Frontal cortex (tissue), 4 donors: ENCODE data around the gene ZC3H7B. TPM values are rescaled to one million over a fixed set of nuclear protein-coding genes. Genes with fewer than 3 reads are reported as not detected.
"Not testable (repeated sequence)": the region's sequence is repeated elsewhere in the genome, so short reads cannot be mapped to it uniquely, and the experiment has no call there.

Experiments used
- DNase-seq, 2 donors: peaks; one replicate each; pipeline ENCODE4 v3.0.0; 2012; ENCODE audit warnings: low spot score in 2 of 2
- FAIRE-seq: peaks from 2 replicates; lab custom pipeline; 2012; peaks lifted over from hg19 to GRCh38; lab: Jason Lieb, UNC
- total RNA-seq: library from RNA; depleted of rRNA; stranded (reverse); fragments of >200 nt; gene quantifications from one replicate; pipeline ENCODE4 v1.2.3, GENCODE V29; 2014
- donor health status: control.
- donor health status: control.
- donor health status: control.

The ZC3H7B gene
- total RNA-seq, 1 donor from 2014 or later, result 48.5 TPM

DNA sequence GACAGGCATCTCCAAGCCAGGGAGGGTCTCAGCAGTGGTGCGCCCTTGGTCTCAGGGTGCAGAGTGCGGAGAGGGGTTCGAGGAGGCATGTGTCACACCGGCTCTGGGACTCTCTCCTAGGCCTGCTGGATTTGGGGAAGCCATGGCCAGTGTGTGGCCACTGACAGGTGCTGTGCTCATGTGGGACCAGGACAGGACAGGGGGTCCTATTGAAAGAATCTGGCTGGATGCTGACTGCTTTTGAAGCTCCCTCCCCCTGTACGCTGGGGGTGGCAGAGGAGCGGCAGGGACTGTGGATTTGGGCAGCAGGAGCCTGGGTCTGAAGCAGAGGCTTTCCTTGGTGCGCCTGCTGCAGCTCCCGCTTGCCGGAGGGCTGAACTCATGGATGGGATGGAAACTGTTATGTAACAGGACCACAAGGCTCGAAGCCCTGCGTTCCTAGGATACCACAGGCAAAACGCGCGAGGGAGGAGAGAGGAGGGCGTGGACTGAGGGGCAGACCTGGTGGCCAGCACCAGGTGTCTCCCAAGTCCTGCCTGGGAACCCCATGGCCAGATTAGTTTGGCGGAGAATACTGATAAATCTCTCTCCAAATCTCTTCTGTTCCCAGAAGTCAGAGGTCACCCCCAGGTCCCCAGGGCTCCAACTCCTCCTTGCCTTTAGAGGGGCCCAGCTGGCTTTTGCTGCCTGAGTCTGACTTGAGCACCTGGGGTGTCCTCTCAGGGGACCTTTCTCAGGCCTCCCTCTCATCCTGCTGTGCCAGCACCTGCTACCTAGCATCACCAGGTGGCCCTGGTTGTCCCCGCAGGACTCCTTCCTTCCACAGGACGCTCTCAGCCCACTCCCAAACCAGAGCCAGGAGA lies 66.6 kb downstream of the ZC3H7B start:
- peak in 1 of 2 donors; percentile 39 for DNase-seq
- no peak for FAIRE-seq

DNA sequence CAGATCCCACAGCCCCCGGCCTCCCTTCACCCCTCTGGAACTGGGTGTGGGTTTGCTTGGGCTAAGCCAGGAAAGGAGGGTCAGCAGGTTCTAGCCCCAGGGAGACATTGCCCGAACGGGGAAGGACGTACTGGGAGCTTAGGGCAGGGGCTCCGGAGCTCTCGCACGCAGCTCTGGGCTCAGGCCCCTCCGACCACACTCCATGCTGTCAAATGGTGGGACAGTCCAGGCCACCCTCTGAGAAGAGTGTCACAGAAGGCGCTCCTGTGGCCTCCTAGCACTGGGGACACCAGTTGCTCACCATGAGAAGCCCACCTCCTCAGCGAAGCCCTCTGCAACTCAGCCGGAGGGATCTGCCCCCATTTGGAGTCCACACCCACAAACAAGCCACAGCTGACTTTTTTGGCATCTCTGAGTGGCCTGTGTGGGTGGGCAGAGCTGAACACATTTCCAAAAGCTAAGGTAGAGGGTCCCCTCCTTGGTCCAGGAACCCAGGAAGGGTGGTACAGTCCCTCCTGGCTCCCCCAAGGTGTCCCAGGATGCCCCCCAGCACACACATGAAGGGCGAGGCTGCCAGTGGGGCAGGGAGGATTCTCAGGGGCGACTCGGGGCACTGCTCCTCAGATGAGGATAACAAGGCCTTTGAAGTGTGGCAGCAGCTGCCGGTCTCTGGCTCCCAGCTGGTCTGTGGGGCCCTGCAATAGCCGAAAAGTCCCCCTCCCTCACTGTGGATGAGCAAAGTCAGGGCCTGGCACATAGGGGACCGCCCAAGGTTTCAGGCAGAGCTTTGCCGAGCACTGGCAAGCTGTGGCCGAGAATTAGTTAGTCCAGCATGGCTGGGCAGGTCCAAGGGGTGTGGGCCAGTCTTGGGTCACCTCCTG lies 67.5 kb downstream of the ZC3H7B start:
- no peak for FAIRE-seq
- DNase-seq, result no peak

DNA sequence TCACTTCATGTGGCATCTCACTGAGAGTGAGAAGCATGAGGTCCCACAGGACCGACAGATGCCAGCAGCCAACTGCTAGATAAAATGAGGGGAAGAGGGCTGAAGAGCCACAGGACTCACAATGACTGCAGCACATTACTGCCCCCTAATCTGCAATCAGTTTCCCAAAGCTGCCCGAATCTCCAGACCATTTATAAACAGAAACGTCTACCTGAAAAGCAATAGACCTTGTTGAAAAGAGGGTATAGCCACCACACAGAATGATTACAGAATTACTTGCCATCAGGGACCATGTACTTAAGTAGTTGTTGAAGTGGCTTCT lies 68.1 kb downstream of the ZC3H7B start:
- FAIRE-seq, result no peak
- no peak for DNase-seq

DNA sequence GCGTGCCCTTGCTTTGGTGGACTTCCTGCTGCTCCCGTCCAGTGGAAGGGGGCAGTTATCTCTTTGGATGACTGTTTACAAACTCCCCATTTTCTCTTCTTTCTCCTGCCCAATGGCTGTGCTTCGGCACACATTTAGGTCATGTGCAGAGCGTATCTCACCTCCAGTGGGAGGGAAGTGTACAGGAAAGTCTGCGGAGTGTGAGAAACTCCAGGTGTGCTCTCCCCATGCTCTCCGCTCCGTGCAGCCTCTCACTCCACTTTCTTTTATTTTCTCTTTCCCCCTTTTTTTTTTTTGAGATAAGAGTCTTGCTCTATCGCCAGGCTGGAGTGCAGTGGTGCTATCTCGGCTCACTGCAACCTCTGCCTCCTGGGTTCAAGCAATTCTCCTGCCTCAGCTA lies 68.5 kb downstream of the ZC3H7B start:
- FAIRE-seq (no peak), DNase-seq (no peak)

DNA sequence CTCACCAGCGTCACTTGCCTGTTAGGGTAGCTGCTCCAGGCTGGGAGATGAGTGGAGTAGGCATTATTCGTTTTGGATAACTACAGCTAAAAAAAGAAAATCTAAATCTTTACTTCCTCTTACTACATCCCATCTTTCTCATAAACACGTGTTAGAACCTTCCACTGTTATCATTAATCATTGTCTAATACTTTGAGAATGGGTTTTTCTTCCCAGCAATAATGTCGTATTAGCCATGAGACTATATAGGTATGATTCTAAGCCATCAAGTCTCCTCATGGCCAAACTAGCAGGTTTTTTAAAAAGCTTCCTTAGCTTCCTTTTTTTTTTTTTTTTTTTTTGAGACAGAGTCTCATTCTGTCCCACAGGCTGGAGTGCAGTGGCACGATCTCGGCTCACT lies 76.5 kb downstream of the ZC3H7B start:
- DNase-seq, result no peak

DNA sequence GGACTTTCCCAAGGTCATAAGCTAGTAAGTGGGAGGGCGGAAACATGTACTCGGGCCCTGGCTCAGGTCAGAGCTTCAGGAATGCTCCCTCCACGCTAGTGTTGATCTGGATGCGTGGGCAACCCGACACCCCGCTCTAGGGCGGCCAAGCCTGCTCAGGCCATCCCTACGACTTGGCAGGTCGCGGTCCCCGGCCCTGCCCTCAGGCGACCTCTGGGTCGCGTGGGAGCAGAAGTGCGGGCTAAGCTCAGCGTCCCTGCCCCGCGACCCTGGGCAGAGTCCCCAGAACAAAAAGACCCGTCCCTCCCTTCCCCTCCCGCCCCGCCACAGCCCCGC lies 79.6 kb downstream of the ZC3H7B start:
- no peak for FAIRE-seq
- no peak for DNase-seq

More for the DNA sequence above, 76.5 kb downstream of the ZC3H7B start:
- FAIRE-seq, result no peak

DNA sequence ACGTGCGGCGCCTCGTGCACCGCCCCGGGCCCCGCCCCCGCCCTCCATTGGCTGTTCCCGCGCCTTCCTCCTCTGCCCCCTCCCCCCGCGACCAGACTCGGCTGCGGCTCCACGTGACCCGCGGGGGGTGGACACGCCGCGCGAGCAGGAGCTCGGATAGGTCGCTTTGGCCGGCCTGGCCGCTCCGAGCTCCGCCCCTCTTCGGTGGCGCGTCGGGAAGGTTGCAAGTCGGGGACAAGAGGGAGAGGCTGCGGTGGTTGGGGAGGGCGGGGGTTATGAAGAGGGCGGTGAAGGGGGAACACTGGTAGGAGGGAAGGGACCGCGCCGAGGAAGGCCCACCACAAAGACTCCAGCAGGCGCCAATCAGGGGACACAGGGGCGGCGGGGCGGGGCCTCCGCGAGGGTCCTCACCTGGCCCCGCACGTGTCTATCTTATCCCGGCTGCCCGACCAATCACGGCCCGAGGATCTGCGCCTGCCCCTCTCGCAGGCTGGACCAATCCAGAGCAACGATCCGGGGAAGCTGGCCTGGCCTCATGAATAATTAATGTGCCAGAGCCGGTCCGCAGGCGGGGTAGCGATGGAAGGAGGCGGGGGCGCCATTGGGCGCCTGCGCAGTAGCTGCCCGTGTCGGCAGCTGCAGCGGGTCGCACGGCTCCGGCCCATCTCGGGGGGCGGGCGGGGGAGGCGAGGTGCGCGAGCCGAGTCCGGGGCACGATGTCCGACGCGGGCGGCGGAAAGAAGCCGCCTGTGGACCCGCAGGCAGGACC lies 80.2 kb downstream of the ZC3H7B start, which contains the start of gene TEF:
TSS of gene TEF (plus strand) at position 614 of the 769 bp plus-strand sequence. CDS start at position 717, 103 bp downstream.
- DNase-seq (peak; percentile 97 to 98), FAIRE-seq (peak; percentile 56)

DNA sequence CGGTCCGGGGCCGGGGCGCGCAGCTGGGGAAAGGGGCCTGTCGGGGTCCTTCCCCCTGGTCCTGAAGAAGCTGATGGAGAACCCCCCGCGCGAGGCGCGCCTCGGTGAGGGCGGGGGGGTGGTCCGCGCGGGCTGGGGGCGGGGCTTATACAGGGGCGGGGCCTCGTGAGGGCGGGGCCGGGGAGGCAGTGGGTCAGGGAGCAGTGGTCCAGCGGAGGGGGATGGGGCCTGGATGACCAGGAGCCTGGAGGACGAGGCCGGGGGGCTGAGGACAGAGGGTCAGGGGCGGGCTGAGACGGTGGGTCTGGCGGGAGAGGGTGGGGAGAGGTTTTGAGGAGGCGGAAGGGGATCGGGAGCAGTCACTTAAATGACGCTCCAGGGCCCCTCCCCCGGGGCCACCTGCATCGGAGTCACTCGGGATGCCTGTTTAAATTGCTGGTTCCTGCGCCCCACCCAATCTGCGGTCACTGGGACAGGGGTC lies 80.8 kb downstream of the ZC3H7B start:
- DNase-seq (peak; percentile 78 to 82), FAIRE-seq (no peak)

DNA sequence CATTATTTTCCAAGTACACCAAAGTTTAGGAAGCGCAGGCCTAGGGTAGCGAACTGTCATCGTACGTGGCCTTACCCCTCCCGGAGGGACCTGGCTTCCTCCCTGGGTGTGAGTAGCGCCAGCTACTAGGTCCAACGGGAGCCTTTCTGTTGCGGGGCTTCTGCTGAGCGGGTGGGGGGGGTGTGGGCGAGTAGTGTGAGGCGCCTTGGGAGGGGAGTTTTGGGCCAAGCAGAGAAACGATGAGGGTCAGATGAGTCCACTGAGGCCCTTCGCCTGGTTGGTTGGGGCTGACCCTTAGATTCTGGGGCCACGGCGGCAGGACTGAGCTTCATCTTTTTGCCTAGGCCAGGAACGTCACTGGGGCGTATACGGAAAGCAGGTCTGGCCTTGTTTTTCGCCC lies 81.3 kb downstream of the ZC3H7B start:
- DNase-seq (no peak), FAIRE-seq (no peak)

DNA sequence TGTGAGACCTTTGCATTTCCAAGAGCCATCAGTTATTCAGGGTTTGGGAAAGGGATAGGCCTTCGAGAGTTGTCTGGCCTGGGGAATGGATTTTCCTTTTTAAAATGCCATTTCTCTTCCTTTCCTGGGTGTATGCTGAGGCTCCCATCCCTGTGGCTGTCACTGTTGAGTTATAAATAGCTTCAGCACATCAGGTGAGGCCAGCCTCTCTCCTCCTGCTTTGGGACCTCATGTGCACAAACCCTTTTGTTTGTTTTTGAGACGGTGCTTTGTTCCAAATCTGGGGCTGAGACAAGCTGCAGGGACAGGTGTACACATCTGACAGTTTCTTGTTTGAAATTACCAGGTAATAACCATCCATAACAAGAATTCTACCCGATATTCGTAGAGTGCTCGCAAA lies 81.8 kb downstream of the ZC3H7B start:
- DNase-seq (no peak), FAIRE-seq (no peak)

DNA sequence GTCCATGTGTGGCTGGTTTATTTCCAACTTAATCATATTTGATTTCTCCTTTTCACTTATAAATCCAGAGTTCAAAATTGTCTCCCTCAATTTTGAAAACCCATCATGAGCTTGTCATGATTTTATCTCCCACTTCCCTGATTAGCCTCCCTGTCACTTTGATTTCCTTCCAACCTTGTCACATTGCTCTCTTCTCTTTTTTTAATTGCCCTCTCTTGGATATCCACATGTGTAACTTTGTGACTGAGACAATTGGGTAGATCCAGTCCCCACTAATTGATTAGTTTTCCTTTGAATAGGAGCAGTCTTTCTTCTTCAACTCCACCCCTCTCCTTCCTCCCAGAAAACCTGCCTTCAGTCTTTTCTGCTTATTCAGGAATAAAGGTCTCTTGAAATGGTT lies 82.8 kb downstream of the ZC3H7B start:
- DNase-seq, result no peak
- FAIRE-seq, result no peak

DNA sequence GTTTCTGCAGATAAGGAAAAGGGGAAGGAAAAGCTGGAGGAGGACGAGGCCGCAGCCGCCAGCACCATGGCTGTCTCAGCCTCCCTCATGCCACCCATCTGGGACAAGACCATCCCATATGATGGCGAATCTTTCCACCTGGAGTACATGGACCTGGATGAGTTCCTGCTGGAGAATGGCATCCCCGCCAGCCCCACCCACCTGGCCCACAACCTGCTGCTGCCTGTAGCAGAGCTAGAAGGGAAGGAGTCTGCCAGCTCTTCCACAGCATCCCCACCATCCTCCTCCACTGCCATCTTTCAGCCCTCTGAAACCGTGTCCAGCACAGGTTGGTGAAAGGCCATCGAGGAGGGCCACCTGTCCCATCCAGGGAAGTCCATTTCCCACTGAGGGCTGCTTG lies 86.0 kb downstream of the ZC3H7B start:
- FAIRE-seq (no peak), DNase-seq (no peak)

DNA sequence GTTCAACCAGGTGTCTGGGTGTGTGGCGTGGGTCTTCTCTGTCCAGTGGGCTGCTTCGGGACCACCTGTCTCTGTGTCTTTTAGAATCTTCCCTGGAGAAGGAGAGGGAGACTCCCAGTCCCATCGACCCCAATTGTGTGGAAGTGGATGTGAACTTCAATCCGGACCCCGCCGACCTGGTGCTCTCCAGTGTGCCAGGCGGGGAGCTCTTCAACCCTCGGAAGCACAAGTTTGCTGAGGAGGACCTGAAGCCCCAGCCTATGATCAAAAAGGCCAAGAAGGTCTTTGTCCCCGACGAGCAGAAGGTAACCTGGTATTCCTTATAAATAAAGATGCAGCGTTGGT lies 92.7 kb downstream of the ZC3H7B start:
- FAIRE-seq (no peak), DNase-seq (no peak)

DNA sequence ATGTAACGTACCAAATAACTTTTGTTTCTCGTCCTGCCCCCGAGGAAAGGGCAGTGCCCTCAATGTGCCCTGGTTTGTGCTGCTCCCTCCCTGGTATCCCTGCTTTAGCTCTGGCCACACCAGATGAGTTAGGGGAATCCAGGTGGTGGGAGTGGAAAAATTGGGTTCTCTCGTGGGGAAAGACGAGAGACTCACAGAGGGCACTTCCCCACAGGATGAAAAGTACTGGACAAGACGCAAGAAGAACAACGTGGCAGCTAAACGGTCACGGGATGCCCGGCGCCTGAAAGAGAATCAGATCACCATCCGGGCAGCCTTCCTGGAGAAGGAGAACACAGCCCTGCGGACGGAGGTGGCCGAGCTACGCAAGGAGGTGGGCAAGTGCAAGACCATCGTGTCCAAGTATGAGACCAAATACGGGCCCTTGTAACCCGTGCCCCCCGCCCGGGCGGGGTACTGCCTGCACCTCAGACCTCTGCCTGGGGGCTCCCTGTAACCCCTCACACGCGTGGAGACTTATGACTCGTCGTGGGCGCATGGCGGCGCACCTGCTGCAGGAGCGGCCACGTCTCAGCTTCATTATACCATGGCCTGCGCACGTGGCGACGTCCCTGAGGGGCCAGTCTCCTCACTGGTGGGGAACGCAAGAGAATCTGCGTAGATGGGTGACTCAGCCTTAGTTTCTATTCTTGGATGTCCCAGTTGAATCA lies 94.4 kb downstream of the ZC3H7B start:
- FAIRE-seq, result no peak
- DNase-seq, result no peak

DNA sequence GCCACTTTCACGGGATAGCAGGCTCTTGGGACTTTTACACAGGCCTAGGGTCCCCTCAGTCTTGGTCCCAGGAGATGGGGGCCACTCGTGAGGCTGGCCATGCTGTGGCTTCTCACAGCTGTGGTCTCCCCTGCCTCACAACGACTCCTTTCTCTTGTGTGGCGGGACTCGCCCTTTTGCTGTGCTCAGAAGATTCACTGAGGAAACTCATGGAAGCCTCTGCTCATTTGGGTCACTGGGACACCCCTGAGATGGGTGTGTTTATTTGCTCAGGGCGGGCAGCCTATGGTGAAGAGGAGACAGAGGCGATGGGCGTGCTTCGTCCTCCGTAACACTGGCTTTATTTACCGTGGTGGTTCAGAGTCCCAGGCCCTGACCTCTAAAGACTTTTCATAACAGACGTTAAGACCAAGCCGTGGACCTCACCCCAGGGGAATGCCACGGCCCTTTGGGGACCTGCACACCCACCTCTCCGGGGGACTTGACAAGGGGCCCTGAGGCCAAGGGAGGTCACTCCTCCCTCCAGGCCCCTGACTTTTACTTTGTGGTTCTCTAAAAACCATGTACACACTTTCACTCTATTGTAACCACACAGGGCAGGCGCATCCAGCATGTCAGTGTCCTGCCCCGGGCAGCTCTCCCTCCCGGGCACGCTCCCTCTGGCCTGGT lies 96.0 kb downstream of the ZC3H7B start:
- DNase-seq (no peak), FAIRE-seq (no peak)

DNA sequence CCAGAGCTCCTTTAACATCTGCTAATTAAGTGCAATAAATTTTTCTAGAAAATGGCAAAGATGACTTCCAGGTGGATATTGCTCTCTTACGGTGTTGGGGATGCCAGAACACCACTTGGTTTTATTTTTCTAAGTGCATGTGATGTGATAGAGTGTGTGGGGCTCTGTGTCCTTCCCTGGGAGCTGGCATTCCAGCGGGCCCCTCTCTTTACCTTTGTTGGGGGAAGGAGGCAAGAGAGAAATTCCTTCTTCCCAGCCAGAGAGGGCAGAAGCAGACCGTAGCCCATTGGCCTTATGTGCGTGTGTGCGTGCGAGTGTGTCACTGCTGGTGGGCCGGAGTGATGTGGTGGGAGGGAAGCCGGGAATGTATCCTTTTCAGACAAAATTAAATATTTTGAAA lies 97.6 kb downstream of the ZC3H7B start:
- FAIRE-seq (no peak), DNase-seq (no peak)

DNA sequence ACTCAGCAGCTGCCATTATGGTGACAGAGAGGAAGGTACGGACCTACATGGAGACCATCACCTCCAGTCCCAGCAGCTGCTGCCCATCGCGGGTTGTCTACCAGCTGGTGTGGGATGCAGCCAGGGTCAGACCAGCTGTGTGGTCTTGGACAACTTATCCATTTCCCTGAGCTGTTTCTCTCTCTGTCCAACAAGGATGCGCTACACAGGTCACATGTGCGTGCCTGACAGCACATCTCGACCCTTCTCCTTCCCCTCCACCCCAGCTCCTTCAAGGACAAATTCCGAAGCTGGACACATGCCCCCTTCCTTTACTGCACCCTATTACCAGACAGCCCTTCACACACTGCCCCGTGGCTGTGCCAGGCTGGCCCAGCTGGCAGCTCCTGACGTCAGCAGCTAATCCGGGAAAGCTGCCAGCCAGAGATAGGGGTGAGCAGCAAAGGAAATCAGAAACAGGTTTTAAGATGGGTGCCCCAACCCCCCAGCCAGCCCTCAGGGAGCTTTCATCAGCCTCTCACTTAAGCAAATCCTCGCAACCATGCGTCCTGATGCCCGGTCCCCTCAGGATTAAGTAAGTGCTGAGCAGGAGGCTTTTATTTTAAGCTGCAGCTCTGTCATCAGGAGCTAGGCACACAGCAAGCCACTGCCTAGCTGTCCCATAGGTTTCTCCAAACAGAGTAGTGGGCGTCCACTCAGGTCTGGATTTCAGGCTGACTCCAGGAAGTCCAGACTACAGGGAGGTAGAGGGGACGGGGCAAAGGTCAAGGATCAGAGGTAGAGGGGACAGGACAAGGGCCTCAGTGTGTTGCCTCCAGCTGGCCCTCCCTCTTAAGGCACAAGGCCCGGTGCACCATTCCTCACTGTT lies 100.7 kb downstream of the ZC3H7B start:
- DNase-seq, result peak; percentile 68 to 79
- no peak for FAIRE-seq

DNA sequence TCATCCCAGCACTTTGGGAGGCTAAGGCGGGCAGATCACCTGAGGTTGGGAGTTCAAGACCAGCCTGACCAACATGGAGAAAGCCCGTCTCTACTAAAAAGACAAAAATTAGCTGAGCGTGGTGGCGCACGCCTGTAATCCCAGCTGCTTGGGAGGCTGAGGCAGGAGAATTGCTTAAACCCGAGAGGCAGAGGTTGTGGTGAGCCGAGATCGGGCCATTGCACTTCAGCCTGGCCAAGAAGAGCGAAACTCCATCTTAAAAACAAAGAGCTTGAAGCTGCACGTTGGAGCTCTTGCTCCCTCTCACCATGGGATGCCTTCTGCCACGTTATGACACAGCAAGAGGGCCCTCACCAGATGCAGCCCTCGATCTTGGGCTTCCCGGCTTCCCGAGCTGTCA lies 101.5 kb downstream of the ZC3H7B start:
- FAIRE-seq, DNase-seq: not testable (repeated sequence)
